Body of pancreas (tissue), 4 donors: ENCODE measurements around the gene CFI. TPM values are rescaled to one million over a fixed set of nuclear protein-coding genes. Genes with fewer than 3 reads are reported as not detected.

Experiments used
- ATAC-seq: fragments of 150-250 bp; one replicate; pipeline ENCODE4 v1.9.1; 2016
- DNase-seq, 4 donors: peaks; one replicate each; pipeline ENCODE4 v3.0.0-alpha.2; 2019
- H3K27ac ChIP-seq, 4 donors: fragments of 200-600 bp; sonication (generic); 1 replicate in 3 of 4; 2 replicates in 1 of 4; pipeline versions ENCODE4 v1.5.1 to v1.6.1; 2016 to 2019; ENCODE audit warnings: mild to moderate bottlenecking in 1 of 4, mixed read lengths in 1 of 4, moderate library complexity in 1 of 4
- H3K27me3 ChIP-seq, 2 donors: fragments of 200-600 bp; sonication (generic); one replicate each; pipeline ENCODE4 v1.6.0; 2016; ENCODE audit warnings: mild to moderate bottlenecking in 1 of 2
- H3K36me3 ChIP-seq, 2 donors: fragments of 200-600 bp; sonication (generic); replicated peaks in 1 of 2; 2 replicates each; pipeline ENCODE4 v1.5.1; 2016; ENCODE audit warnings: low read depth in 2 of 2; ENCODE audit not compliant: insufficient read depth in 1 of 2
- H3K4me1 ChIP-seq: fragments of 200-600 bp; sonication (generic); one replicate; pipeline ENCODE4 v1.6.0; 2016
- H3K4me3 ChIP-seq, 2 donors: fragments of 200-600 bp; sonication (generic); 1 replicate in 1 of 2; 2 replicates in 1 of 2; pipeline ENCODE4 v1.5.1; 2016 to 2019
- H3K9me3 ChIP-seq, 3 donors: fragments of 200-600 bp; sonication (generic); 1 replicate in 2 of 3; 2 replicates in 1 of 3; pipeline ENCODE4 v1.5.1; 2016
- POLR2A ChIP-seq, 3 donors: fragments of 450-650 bp; IDR thresholded peaks; one replicate each; pipeline ENCODE4 v1.6.1; 2016; ENCODE audit warnings: antibody characterized with exemption in 3 of 3, mild to moderate bottlenecking in 2 of 3
- WGBS, 2 donors: methylation state at CpG; one replicate each; pipeline ENCODE4 v1.1.5; 2017; 5-methylcytosine and 5-hydroxymethylcytosine counted together
- intact Hi-C: fragments of 100-400 bp; cut with DNase I; formaldehyde crosslinking; loops from one replicate; pipeline ENCODE4 v1.15.1; 2023
- total RNA-seq, 2 donors: library from RNA; depleted of rRNA; stranded (reverse); fragments of >200 nt; gene quantifications; one replicate each; pipeline ENCODE4 v1.1.0, GENCODE V29; 2016
- TF ChIP-seq, protein P1 (sequence below), 7 experiments: fragments of 450-650 bp in 4 of 7; fragments of 200-600 bp in 3 of 7; sonication (generic) in 3 of 7; IDR thresholded peaks; one replicate each; pipeline ENCODE4 v1.5.1; 2016 to 2019; ENCODE audit warnings: antibody characterized with exemption in 7 of 7

Gene CFI
- total RNA-seq, 2 donors from 2014 or later, result 15.8 to 31.6 TPM

DNA sequence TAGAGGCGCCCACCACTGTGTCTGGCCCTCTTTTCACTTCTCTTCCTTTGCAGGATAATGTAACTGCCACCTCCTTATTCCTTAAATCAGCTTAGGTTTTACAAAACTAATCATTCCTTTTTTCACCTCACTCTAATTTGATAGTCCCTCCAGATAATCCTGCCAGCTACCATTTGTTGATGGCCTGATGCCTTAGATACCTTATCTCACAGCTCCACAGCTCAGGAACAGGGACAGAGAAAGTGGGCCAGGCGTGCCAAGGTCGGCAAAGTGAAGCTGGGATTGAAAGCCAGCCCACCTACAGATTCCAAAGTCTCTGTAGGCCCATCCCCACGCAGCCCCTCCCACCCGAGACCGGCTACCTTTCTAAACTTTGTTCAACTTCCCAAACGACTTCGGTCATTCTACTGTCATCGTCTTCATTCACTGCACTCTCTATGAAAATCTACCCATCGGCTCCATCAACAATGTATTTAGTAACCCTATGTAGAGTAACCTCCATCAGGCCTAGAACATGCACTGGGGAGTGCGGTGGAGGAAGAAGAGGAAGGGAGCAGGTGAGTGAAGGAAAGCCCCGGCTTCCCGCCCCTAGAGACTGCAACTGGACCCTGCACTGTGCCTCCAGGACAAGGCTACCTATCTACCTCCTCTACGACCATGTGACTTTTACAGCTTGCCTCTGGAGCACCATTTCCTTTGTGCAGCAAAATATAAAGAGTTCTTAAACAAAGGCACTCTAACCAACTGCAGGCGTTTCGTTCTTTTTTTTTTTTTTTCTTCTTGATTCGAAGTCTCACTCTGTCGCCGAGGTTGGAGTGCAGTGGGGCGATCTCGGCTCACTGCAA lies 100.0 kb downstream of the CFI start:
- WGBS, 2 donors, result 24 to 26% methylated on average over 21 of the region's 21 CpGs
- Histone ChIP-seq H3K36me3 (no peaks in the 10 kb centered on the region), H3K4me3 (peak overlapping the region in 1 of 2 donors; percentile 44), H3K4me1 (peaks cover 40% of the 10 kb centered on the region), H3K27ac (peak overlapping the region in 3 of 4 donors; percentile 86 to 89 (median 88)), H3K27me3 (no peaks in the 10 kb centered on the region), H3K9me3 (no peaks in the 10 kb centered on the region)
- DNase-seq, result peak in 2 of 4 donors; percentile 24 to 33
- no peak for ATAC-seq
- TF ChIP-seq POLR2A (IDR thresholded peaks at IDR 0.05), result no peak
- TF ChIP-seq, protein P1, sequence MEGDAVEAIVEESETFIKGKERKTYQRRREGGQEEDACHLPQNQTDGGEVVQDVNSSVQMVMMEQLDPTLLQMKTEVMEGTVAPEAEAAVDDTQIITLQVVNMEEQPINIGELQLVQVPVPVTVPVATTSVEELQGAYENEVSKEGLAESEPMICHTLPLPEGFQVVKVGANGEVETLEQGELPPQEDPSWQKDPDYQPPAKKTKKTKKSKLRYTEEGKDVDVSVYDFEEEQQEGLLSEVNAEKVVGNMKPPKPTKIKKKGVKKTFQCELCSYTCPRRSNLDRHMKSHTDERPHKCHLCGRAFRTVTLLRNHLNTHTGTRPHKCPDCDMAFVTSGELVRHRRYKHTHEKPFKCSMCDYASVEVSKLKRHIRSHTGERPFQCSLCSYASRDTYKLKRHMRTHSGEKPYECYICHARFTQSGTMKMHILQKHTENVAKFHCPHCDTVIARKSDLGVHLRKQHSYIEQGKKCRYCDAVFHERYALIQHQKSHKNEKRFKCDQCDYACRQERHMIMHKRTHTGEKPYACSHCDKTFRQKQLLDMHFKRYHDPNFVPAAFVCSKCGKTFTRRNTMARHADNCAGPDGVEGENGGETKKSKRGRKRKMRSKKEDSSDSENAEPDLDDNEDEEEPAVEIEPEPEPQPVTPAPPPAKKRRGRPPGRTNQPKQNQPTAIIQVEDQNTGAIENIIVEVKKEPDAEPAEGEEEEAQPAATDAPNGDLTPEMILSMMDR (IDR thresholded peaks at IDR 0.05), result peak in 1 of 7 experiments; percentile 18
- intact Hi-C loops, result loop anchor here (10.0 kb wide), 1 partner anchor 103 kb away; the partner anchor contains the start of gene CFI

DNA sequence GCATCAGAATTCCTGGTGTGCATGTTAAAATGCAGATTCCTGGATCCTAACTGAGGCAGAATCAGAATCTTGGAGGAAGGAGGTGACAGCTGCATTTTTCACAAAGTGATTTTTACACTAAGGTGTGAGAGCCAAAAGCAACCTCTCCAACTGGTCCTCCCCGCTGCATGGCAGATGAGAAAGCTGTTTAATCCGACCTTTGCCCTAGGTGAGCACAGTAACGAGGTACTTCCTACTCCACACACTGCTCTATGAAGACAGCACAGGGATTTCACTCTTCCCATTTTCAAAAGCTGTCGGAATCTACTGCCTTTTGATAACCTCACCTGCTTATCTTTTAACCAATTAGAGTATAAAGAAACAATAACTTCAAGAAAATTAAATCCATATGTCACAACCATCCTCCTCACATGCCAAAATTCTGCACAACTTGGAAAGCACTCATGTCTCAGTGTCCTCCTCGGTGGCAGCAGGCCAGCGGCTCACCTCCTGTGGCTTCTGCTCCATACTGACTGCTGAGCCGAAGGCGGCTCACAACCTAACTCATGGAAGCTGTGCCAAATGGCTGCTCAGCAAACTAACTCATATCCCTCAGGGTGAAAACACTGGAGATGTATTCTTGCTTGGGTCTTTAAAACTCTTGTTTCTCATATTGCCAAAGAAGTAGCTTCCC lies 102.1 kb downstream of the CFI start:
- DNase-seq (no peak), ATAC-seq (no peak)
- Histone ChIP-seq H3K9me3 (no peaks in the 10 kb centered on the region), H3K4me3 (no peak overlapping the region), H3K4me1 (peaks cover 38% of the 10 kb centered on the region), H3K27me3 (no peaks in the 10 kb centered on the region), H3K27ac (no peak overlapping the region), H3K36me3 (no peaks in the 10 kb centered on the region)
- 68 to 76% methylated on average over 8 of the region's 8 CpGs for WGBS, 2 donors
- TF ChIP-seq POLR2A (IDR thresholded peaks at IDR 0.05), result no peak
- intact Hi-C loops, result loop anchor here (10.0 kb wide), 1 partner anchor 105 kb away; the partner anchor contains the start of gene CFI

DNA sequence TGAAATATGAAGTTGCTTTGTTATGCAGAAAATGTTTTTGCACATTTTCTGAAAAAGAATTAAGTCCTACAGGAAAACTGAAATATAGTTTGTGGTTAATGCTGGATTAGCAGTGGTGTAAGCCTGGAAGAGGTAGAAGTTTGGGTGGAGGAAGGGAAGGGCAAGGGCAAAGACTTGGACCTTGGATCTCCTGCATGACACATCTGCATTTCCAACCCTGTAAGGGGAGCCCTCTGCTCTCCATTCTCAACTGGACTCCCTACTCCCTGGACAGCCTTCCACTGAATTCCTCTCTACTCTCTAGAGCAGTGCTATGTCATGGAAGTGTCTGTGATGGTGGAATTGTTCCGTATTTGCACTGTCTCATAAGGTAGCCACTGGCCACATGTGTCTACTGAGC lies 103.1 kb downstream of the CFI start:
- Histone ChIP-seq H3K4me1 (peaks cover 28% of the 10 kb centered on the region), H3K9me3 (no peaks in the 10 kb centered on the region), H3K27ac (no peak overlapping the region), H3K36me3 (peaks cover 0 to 3% of the 10 kb centered on the region in 2 donors), H3K4me3 (no peak overlapping the region), H3K27me3 (no peaks in the 10 kb centered on the region)
- ATAC-seq, result no peak
- intact Hi-C loops, result no loop called here
- DNase-seq, result no peak
- TF ChIP-seq, protein P1 (IDR thresholded peaks at IDR 0.05), result no peak
- TF ChIP-seq POLR2A (IDR thresholded peaks at IDR 0.05), result no peak
- 100% methylated on average over 1 of the region's 1 CpG for WGBS, 2 donors

DNA sequence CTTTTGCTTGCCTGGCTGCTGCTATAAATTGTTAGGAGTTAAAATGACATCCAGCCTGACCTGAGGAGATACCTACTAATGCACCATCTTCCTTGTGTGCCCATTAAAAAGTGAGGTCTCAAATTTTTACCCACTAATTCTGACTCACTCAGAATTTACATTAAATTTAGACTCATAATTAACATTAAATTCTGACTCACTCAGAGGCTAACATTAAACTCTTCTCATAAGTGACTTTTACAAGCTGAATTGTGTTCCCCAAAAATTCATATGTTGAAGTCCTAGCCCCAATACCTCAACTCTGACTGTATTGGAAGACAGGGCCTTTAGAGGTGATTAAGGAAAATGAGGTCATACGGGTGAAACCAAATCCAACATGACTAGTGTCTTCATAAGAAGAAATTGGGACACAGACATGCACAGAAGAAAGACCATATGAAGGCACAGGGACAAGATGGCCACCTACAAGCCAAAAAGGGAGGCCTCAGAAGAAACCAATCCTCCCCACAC lies 110.3 kb downstream of the CFI start:
- H3K27me3 ChIP-seq, result no peaks in the 10 kb centered on the region
- H3K36me3 ChIP-seq, result peaks cover 0 to 14% of the 10 kb centered on the region in 2 donors

More for the DNA sequence above, 110.3 kb downstream of the CFI start:
- Histone ChIP-seq H3K4me1 (no peaks in the 10 kb centered on the region), H3K27ac (no peak overlapping the region), H3K9me3 (no peaks in the 10 kb centered on the region), H3K4me3 (no peak overlapping the region)
- intact Hi-C loops, result no loop called here
- DNase-seq (no peak), ATAC-seq (no peak)
- TF ChIP-seq, protein P1 (IDR thresholded peaks at IDR 0.05), result no peak
- no peak for TF ChIP-seq POLR2A (IDR thresholded peaks at IDR 0.05)
- WGBS, 2 donors, result 83 to 92% methylated on average over 1 of the region's 1 CpG

Other genes starting within 250 kb of the CFI start
- 10 to 100 TPM in 1 of 2 donors, 1 to 10 TPM in 1; 2.9 to 58.3 TPM for gene MCUB, start 241.8 kb downstream of the CFI start, total RNA-seq
- gene CASP6, start 98.6 kb downstream of the CFI start, total RNA-seq, result 1 to 10 TPM; 8.6 to 9.6 TPM
- 10 to 100 TPM; 17.1 to 18.5 TPM for gene PLA2G12A, start 71.9 kb downstream of the CFI start, total RNA-seq
- 1 to 10 TPM; 2.6 to 4.9 TPM for gene GAR1, start 13.8 kb upstream of the CFI start, total RNA-seq
- gene RRH, start 26.0 kb upstream of the CFI start, total RNA-seq, result not detected
- under 1 TPM in 1 of 2 donors, not detected in 1; 0.26 TPM for gene LRIT3, start 46.1 kb upstream of the CFI start, total RNA-seq
- 10 to 100 TPM; 44.1 to 51.1 TPM for gene EGF, start 110.9 kb upstream of the CFI start, total RNA-seq